ENCODE results near the gene FRMD4A.

Gene FRMD4A

GRCh38 chr10:14004536-14004935 lies 326.2 kb downstream of the FRMD4A start:
- no peak for DNase-seq

GRCh38 chr10:14003517-14004184 lies 327.1 kb downstream of the FRMD4A start:
- no peak for DNase-seq

GRCh38 chr10:14001298-14002040 lies 329.3 kb downstream of the FRMD4A start:
- DNase-seq = no peak

GRCh38 chr10:13998163-13998835 lies 332.4 kb downstream of the FRMD4A start:
- DNase-seq = no peak

GRCh38 chr10:13997650-13998049 lies 333.1 kb downstream of the FRMD4A start:
- DNase-seq = no peak

- no peak for DNase-seq
Observed at GRCh38 chr10:13994932-13995331, 335.8 kb downstream of the FRMD4A start.

GRCh38 chr10:13993673-13994089 lies 337.0 kb downstream of the FRMD4A start:
- no peak for DNase-seq

GRCh38 chr10:13993169-13993568 lies 337.6 kb downstream of the FRMD4A start:
- no peak for DNase-seq

GRCh38 chr10:13991353-13991752 lies 339.4 kb downstream of the FRMD4A start:
- DNase-seq = no peak

GRCh38 chr10:13990946-13991345 lies 339.8 kb downstream of the FRMD4A start:
- DNase-seq = no peak

GRCh38 chr10:13990392-13990805 lies 340.3 kb downstream of the FRMD4A start:
- DNase-seq = no peak

- no peak for DNase-seq
Observed at GRCh38 chr10:13989616-13990015, 341.1 kb downstream of the FRMD4A start.

- DNase-seq = no peak
Observed at GRCh38 chr10:13987446-13987845, 343.3 kb downstream of the FRMD4A start.

- no peak for DNase-seq
Observed at GRCh38 chr10:13984647-13985155, 346.0 kb downstream of the FRMD4A start.

- DNase-seq = no peak
Observed at GRCh38 chr10:13983035-13983434, 347.7 kb downstream of the FRMD4A start.

GRCh38 chr10:13978533-13979115 lies 352.1 kb downstream of the FRMD4A start:
- no peak for DNase-seq

- DNase-seq = no peak
Observed at GRCh38 chr10:13977861-13978532, 352.7 kb downstream of the FRMD4A start.

- DNase-seq = no peak
Observed at GRCh38 chr10:13973742-13974141, 357.0 kb downstream of the FRMD4A start.

GRCh38 chr10:13972609-13973008 lies 358.1 kb downstream of the FRMD4A start:
- no peak for DNase-seq

GRCh38 chr10:13971601-13972475 lies 358.9 kb downstream of the FRMD4A start:
- DNase-seq = no peak

- DNase-seq = no peak
Observed at GRCh38 chr10:13970957-13971353, 359.8 kb downstream of the FRMD4A start.

Measured in activated CD4-positive, alpha-beta T cell treated with anti-CD3 and anti-CD28 coated beads, Interleukin-2, amount 50 U/mL, for 1 hour (primary cell).